ENCODE measurements around the gene KDM6B. TPM values are rescaled to one million over a fixed set of nuclear protein-coding genes. Genes with fewer than 3 reads are reported as not detected.
A peak's percentile ranks its signal among the peaks of the same experiment; 100 is the strongest.
"Not testable (repeated sequence)": the region's sequence is repeated elsewhere in the genome, so short reads cannot be mapped to it uniquely, and the experiment has no call there.

KDM6B gene
- total RNA-seq, 2 donors from 2014 or later: 12.7 to 30.2 TPM

GRCh38 chr17:7862692-7863437 is 28.8 kb downstream of the KDM6B start:
- 26% methylated on average over 3 of the region's 3 CpGs for WGBS
- peak; percentile 72 for DNase-seq (ENCODE audit: low spot score)
- intact Hi-C loops (cut with DNase I): loop anchor here (2.0 to 5.0 kb wide), 3 partner anchors 34 to 194 kb away; no protein-coding TSS in a partner anchor
- H3K27ac ChIP-seq: peak overlapping the region; percentile 34 to 67
- no peaks in the 10 kb centered on the region for H3K36me3 ChIP-seq
- H3K27me3 ChIP-seq (replicated peaks; ENCODE audit: insufficient read depth): no peaks in the 10 kb centered on the region
- H3K4me1 ChIP-seq (replicated peaks): peaks cover 13% of the 10 kb centered on the region
- TF ChIP-seq POLR2AphosphoS5 (IDR thresholded peaks at IDR 0.05) (peak; percentile 85), CTCF (IDR thresholded peaks at IDR 0.05) (peak; percentile 81 to 95 (median 86)), POLR2A (IDR thresholded peaks at IDR 0.05) (no peak)
- H3K4me3 ChIP-seq: no peak overlapping the region
- H3K9me3 ChIP-seq: no peaks in the 10 kb centered on the region

DNA sequence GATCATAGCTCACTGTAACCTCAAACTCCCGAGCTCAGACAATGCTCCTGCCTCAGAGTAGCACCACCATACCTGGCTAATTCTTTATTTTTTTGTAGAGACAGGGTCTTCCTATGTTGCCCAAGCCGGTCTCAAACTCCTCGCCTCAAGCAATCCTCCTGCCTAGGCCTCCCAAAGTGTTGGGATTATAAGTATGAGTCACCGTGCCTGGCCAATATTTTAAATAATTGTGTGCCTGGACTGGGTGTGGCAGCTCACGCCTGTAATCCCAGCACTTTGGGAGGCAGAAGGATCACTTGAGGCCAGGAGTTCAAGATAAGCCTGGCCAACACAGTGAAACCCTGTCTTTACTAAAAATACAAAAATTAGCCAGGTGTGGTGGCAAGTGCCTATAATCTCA is 30.4 kb downstream of the KDM6B start:
- H3K9me3 ChIP-seq; H3K4me1 ChIP-seq (replicated peaks); DNase-seq (ENCODE audit: low spot score); H3K27me3 ChIP-seq (replicated peaks; ENCODE audit: insufficient read depth); H3K4me3 ChIP-seq; H3K36me3 ChIP-seq: not testable (repeated sequence)
- 76% methylated on average over 5 of the region's 5 CpGs for WGBS
- intact Hi-C loops (cut with DNase I): loop anchor here (5.0 kb wide), 2 partner anchors 33 to 193 kb away; no protein-coding TSS in a partner anchor
- H3K27ac ChIP-seq: peak overlapping the region in 1 of 2 donors; percentile 67

DNA sequence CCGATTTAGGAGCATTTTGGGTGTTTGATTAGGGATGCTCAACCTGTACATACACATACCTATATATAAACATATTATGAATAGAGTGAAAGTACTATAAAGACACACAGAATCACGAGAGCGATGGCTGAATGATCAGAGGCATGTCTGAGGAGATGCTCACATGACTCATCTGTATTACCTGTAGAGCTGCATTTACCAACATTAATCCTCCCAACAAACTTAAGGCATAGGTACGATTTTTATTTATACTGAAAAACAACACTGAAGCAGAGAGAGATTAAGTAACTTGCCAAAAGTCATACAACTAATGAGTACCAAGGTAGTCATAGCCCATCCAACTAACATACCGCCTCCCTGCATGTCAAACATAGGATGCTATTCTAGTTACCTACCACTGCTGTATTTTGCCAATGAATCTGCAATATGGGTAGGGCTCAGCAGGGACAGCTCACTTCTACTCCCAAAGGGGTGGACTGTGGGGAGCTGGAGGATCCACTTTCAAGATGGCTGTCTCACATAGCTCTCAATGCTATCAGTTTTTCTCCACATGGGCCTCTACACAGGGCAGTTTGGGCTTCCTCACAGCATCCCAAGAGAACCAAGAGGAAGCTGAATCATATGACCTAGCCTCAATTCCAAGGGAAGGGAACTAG is 31.1 kb downstream of the KDM6B start:
- H3K36me3 ChIP-seq: no peaks in the 10 kb centered on the region
- intact Hi-C loops (cut with DNase I): loop anchor here (5.0 kb wide), 2 partner anchors 32 to 192 kb away; no protein-coding TSS in a partner anchor
- TF ChIP-seq POLR2A (IDR thresholded peaks at IDR 0.05) (no peak), POLR2AphosphoS5 (IDR thresholded peaks at IDR 0.05) (no peak), CTCF (IDR thresholded peaks at IDR 0.05) (no peak)
- H3K9me3 ChIP-seq: no peaks in the 10 kb centered on the region
- 91% methylated on average over 5 of the region's 5 CpGs for WGBS
- no peaks in the 10 kb centered on the region for H3K27me3 ChIP-seq (replicated peaks; ENCODE audit: insufficient read depth)
- DNase-seq (ENCODE audit: low spot score): no peak
- no peak overlapping the region for H3K4me3 ChIP-seq
- H3K4me1 ChIP-seq (replicated peaks): peaks cover 6% of the 10 kb centered on the region
- H3K27ac ChIP-seq: no peak overlapping the region

- DNase-seq (ENCODE audit: low spot score): no peak
- H3K27me3 ChIP-seq (replicated peaks; ENCODE audit: insufficient read depth): no peaks in the 10 kb centered on the region
- WGBS: 43% methylated on average over 5 of the region's 5 CpGs
- no peak overlapping the region for H3K4me3 ChIP-seq
- peaks cover 6% of the 10 kb centered on the region for H3K4me1 ChIP-seq (replicated peaks)
- no peaks in the 10 kb centered on the region for H3K9me3 ChIP-seq
- no peaks in the 10 kb centered on the region for H3K36me3 ChIP-seq
- intact Hi-C loops (cut with DNase I): no loop called here
- peak overlapping the region in 1 of 2 donors; percentile 4 for H3K27ac ChIP-seq
- TF ChIP-seq POLR2AphosphoS5 (IDR thresholded peaks at IDR 0.05) (peak; percentile 8), CTCF (IDR thresholded peaks at IDR 0.05) (no peak)
Measured at GRCh38 chr17:7867881-7868329, 33.9 kb downstream of the KDM6B start.

DNA sequence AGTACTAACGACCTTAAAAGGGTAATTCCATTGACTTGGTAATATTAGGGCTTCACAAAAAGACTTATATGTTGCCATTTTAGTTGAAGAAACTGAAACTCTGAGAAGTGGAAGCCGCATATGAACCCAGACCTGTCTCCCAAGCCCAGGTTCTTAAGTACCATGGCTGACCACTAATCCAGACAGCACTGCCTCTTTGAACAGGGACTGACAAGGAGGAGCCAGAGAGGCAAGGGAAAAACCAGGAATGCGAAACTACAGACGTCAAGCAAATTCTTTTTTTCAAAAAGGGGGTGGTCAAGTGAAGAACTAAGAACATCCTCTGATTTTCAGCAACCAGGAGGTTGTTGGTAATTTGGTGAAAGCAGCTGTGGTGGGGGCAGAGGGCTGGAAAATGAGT is 39.0 kb downstream of the KDM6B start:
- Histone ChIP-seq H3K9me3 (no peaks in the 10 kb centered on the region), H3K4me3 (no peak overlapping the region), H3K27me3 (replicated peaks; ENCODE audit: insufficient read depth) (no peaks in the 10 kb centered on the region), H3K27ac (no peak overlapping the region), H3K36me3 (no peaks in the 10 kb centered on the region), H3K4me1 (replicated peaks) (no peaks in the 10 kb centered on the region)
- no peak for TF ChIP-seq CTCF (IDR thresholded peaks at IDR 0.05)
- no peak for TF ChIP-seq POLR2AphosphoS5 (IDR thresholded peaks at IDR 0.05)
- TF ChIP-seq POLR2A (IDR thresholded peaks at IDR 0.05): no peak
- no peak for DNase-seq (ENCODE audit: low spot score)
- intact Hi-C loops (cut with DNase I): no loop called here
- WGBS: 58% methylated on average over 4 of the region's 4 CpGs
